Glomerular visceral epithelial cell (primary cell): Measurements from ENCODE around the gene CFAP46.
A peak's percentile ranks its signal among the peaks of the same experiment; 100 is the strongest.
"Not testable (repeated sequence)": the region's sequence is repeated elsewhere in the genome, so short reads cannot be mapped to it uniquely, and the experiment has no call there.

Source experiments
- DNase-seq: peaks from one replicate; pipeline ENCODE4 v3.0.0-alpha.2; 2016; ENCODE audit errors: extremely low spot score

Gene CFAP46

GRCh38 chr10:132962623-132963429, 20.5 kb upstream of the CFAP46 start:
- DNase-seq, result no peak

GRCh38 chr10:132961787-132962622, 19.6 kb upstream of the CFAP46 start:
- DNase-seq, result peak; percentile 55

- no peak for DNase-seq
Measured at GRCh38 chr10:132961420-132961786, 19.0 kb upstream of the CFAP46 start.

- DNase-seq, result no peak
Measured at GRCh38 chr10:132960631-132961419, 18.5 kb upstream of the CFAP46 start.

- no peak for DNase-seq
Measured at GRCh38 chr10:132960071-132960472, 17.7 kb upstream of the CFAP46 start.

- no peak for DNase-seq
Measured at GRCh38 chr10:132959559-132959961, 17.2 kb upstream of the CFAP46 start.

GRCh38 chr10:132958883-132959558, 16.7 kb upstream of the CFAP46 start:
- DNase-seq, result no peak

- DNase-seq, result no peak
Measured at GRCh38 chr10:132957981-132958882, 15.9 kb upstream of the CFAP46 start.

- DNase-seq, result no peak
Measured at GRCh38 chr10:132957131-132957530, 14.8 kb upstream of the CFAP46 start.

- not testable (repeated sequence) for DNase-seq
Measured at GRCh38 chr10:132956259-132956658, 13.9 kb upstream of the CFAP46 start.

GRCh38 chr10:132955479-132955878, 13.1 kb upstream of the CFAP46 start:
- DNase-seq, result no peak

GRCh38 chr10:132953428-132953827, 11.1 kb upstream of the CFAP46 start:
- no peak for DNase-seq

GRCh38 chr10:132951926-132952325, 9.6 kb upstream of the CFAP46 start:
- DNase-seq, result no peak

GRCh38 chr10:132948351-132948750, 6.0 kb upstream of the CFAP46 start:
- DNase-seq, result no peak

- DNase-seq, result no peak
Measured at GRCh38 chr10:132947843-132948242, 5.5 kb upstream of the CFAP46 start.

- DNase-seq, result no peak
Measured at GRCh38 chr10:132946806-132947546, 4.6 kb upstream of the CFAP46 start.

GRCh38 chr10:132946311-132946710, 3.9 kb upstream of the CFAP46 start:
- DNase-seq, result no peak

- DNase-seq, result no peak
Measured at GRCh38 chr10:132945894-132946255, 3.5 kb upstream of the CFAP46 start.

- DNase-seq, result no peak
Measured at GRCh38 chr10:132945125-132945893, 2.9 kb upstream of the CFAP46 start.
